PC-9 (cell line): ENCODE results near the gene RIMS4. TPM values are rescaled to one million over a fixed set of nuclear protein-coding genes. Genes with fewer than 3 reads are reported as not detected.

Source experiments
- BruUV-seq: library from RNA; stranded (reverse); fragments of 400-500 nt; replicated peaks from 2 replicates; lab custom pipeline; 2021; lab: Mats Ljungman, UMichigan
- CTCF ChIA-PET: fragments of 300-600 bp; sonication (Branson Sonifier 250); formaldehyde crosslinking; loops from one replicate; lab custom pipeline; 2022; ENCODE audit warnings: antibody characterized with exemption; lab: Charles Lee
- POLR2A ChIA-PET: fragments of 300-600 bp; sonication (Branson Sonifier 250); formaldehyde crosslinking; loops from one replicate; lab custom pipeline; 2022; ENCODE audit warnings: antibody characterized with exemption; ENCODE audit not compliant: unreplicated experiment; lab: Charles Lee
- DNase-seq, 2 experiments: peaks; one replicate each; pipeline versions ENCODE4 v3.0.0 to v3.0.0-alpha.2; 2015 to 2022; ENCODE audit warnings: mixed read lengths in 1 of 2
- H2AFZ ChIP-seq: fragments of 200-600 bp; sonication (generic); 2 replicates; pipeline ENCODE4 v1.8.1; 2017; ENCODE audit warnings: antibody characterized with exemption
- H3F3A ChIP-seq: fragments of 200-600 bp; sonication (generic); 2 replicates; pipeline ENCODE4 v1.8.1; 2017; ENCODE audit warnings: antibody characterized with exemption, mild to moderate bottlenecking, low read depth; ENCODE audit not compliant: insufficient read depth
- H3K27ac ChIP-seq: fragments of 200-600 bp; sonication (generic); 2 replicates; pipeline ENCODE4 v1.6.1; 2016; ENCODE audit warnings: mixed run types
- H3K27me3 ChIP-seq: fragments of 200-600 bp; sonication (generic); 2 replicates; pipeline ENCODE4 v1.6.1; 2016; ENCODE audit warnings: low read depth, mixed run types; ENCODE audit not compliant: insufficient read depth
- H3K36me3 ChIP-seq: fragments of 200-600 bp; sonication (generic); 2 replicates; pipeline ENCODE4 v1.6.1; 2016; ENCODE audit warnings: low read depth, mixed run types
- H3K4me1 ChIP-seq: fragments of 200-600 bp; sonication (generic); replicated peaks from 2 replicates; pipeline ENCODE4 v1.6.1; 2016; ENCODE audit warnings: mixed run types; ENCODE audit not compliant: insufficient read depth
- H3K4me2 ChIP-seq: fragments of 200-600 bp; sonication (generic); 2 replicates; pipeline ENCODE4 v1.6.1; 2017; ENCODE audit warnings: mixed run types
- H3K4me3 ChIP-seq: fragments of 200-600 bp; sonication (generic); 2 replicates; pipeline ENCODE4 v1.6.1; 2016; ENCODE audit warnings: mixed run types
- H3K79me2 ChIP-seq: fragments of 200-600 bp; sonication (generic); 2 replicates; pipeline ENCODE4 v1.6.1; 2017; ENCODE audit warnings: low read depth, mixed run types
- H3K9me2 ChIP-seq: fragments of 200-600 bp; sonication (generic); 2 replicates; pipeline ENCODE4 v1.8.1; 2017; ENCODE audit warnings: mild to moderate bottlenecking; ENCODE audit not compliant: insufficient read depth
- H3K9me3 ChIP-seq: fragments of 200-600 bp; sonication (generic); 2 replicates; pipeline ENCODE4 v1.8.1; 2016; ENCODE audit warnings: low read depth; ENCODE audit not compliant: insufficient read depth
- H4K20me1 ChIP-seq: fragments of 200-600 bp; sonication (generic); 2 replicates; pipeline ENCODE4 v1.8.1; 2017; ENCODE audit not compliant: insufficient read depth
- CTCF ChIP-seq: fragments of 200-600 bp; sonication (generic); conservative IDR thresholded peaks from 2 replicates; pipeline ENCODE4 v1.6.1; 2017; ENCODE audit warnings: mixed run types, antibody characterized with exemption, mild to moderate bottlenecking, moderate library complexity
- EZH2 ChIP-seq: fragments of 200-600 bp; sonication (generic); IDR thresholded peaks from 2 replicates; pipeline ENCODE4 v1.8.0; 2017; ENCODE audit warnings: antibody characterized with exemption, low read depth
- intact Hi-C: fragments of 100-400 bp; cut with micrococcal nuclease; formaldehyde crosslinking; loops from one replicate; pipeline ENCODE4 v1.10.0; 2022; ENCODE audit not compliant: unreplicated experiment
- total RNA-seq: library from RNA; stranded (reverse); gene quantifications from 2 replicates; pipeline ENCODE4 v1.2.3, GENCODE V29; 2021

Gene RIMS4
- total RNA-seq, 1 experiment from 2014 or later = 0.13 TPM

DNA sequence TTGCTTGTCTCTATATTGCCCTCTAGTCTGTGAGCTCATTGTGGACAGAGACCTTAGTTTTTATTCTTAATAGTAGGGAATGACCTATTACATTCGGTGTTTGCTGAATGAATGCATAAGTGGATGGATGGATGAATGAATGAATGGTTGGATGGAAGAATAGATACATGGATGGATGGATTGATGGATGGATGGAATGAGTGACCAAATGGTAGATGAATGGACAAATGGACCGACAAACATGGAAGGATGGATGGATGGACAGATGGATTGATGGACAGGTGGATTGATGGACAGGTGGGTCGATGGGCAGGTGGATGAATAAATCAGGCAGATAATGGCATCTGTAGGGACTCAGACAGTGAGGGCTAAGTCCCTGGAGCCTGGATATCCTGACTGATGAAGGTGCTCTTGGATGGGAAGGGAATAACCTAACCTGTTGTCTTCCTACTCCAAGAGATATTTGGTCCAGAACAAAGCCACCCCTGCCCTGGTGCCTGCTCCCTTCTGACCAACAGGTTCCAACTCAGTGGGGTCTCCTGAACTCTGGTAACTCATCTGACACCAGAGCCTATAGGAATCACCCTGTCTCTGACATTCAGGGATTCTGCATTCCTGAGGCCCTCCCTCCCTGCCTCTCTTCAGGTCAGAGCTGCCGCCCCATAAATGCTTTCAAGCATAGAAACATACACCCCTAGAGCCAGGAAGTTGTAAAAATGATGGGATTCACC lies 104.8 kb downstream of the RIMS4 start:
- Histone ChIP-seq H3K27ac (no peak overlapping the region), H3K9me2 (no peaks in the 10 kb centered on the region), H3K4me2 (no peak overlapping the region), H3K27me3 (no peaks in the 10 kb centered on the region), H3K9me3 (no peaks in the 10 kb centered on the region), H3K36me3 (no peaks in the 10 kb centered on the region), H3K4me3 (no peak overlapping the region), H3F3A (no peaks in the 10 kb centered on the region), H2AFZ (no peak overlapping the region), H4K20me1 (no peaks in the 10 kb centered on the region), H3K79me2 (no peaks in the 10 kb centered on the region), H3K4me1 (peaks cover 9% of the 10 kb centered on the region)
- TF ChIP-seq CTCF (no peak), EZH2 (no peak)
- POLR2A ChIA-PET = interaction anchor here (0.6 kb wide), 2 partner anchors 298 to 954 kb away, joined by 3 to 19 read pairs; no protein-coding TSS in a partner anchor
- DNase-seq = no peak
- CTCF ChIA-PET = no interaction called here
- no TSS peak for BruUV-seq
- intact Hi-C loops = no loop called here

- no peaks in the 10 kb centered on the region for H3F3A ChIP-seq
- H3K36me3 ChIP-seq = no peaks in the 10 kb centered on the region
- H3K9me3 ChIP-seq = no peaks in the 10 kb centered on the region
- no peaks in the 10 kb centered on the region for H3K9me2 ChIP-seq
- H3K4me1 ChIP-seq = peaks cover 9% of the 10 kb centered on the region
- no TSS peak for BruUV-seq
- no peaks in the 10 kb centered on the region for H3K79me2 ChIP-seq
- intact Hi-C loops = no loop called here
- no peak overlapping the region for H3K4me2 ChIP-seq
- ChIA-PET POLR2A (interaction anchor here (0.6 kb wide), 2 partner anchors 297 to 953 kb away, joined by 3 to 19 read pairs; no protein-coding TSS in a partner anchor), CTCF (no interaction called here)
- H3K27ac ChIP-seq = no peak overlapping the region
- no peak overlapping the region for H2AFZ ChIP-seq
- TF ChIP-seq EZH2 (no peak), CTCF (no peak)
- no peaks in the 10 kb centered on the region for H4K20me1 ChIP-seq
- H3K27me3 ChIP-seq = no peaks in the 10 kb centered on the region
- no peak overlapping the region for H3K4me3 ChIP-seq
- DNase-seq = no peak
Measured at GRCh38 chr20:44704551-44704971, 105.8 kb downstream of the RIMS4 start.

GRCh38 chr20:44703956-44704488 lies 106.3 kb downstream of the RIMS4 start:
- H2AFZ ChIP-seq = no peak overlapping the region
- H3K79me2 ChIP-seq = no peaks in the 10 kb centered on the region

More at GRCh38 chr20:44703956-44704488, 106.3 kb downstream of the RIMS4 start:
- H3K4me3 ChIP-seq = no peak overlapping the region
- no peaks in the 10 kb centered on the region for H3K36me3 ChIP-seq
- no peak overlapping the region for H3K27ac ChIP-seq
- H3K4me1 ChIP-seq = peaks cover 9% of the 10 kb centered on the region
- TF ChIP-seq CTCF (no peak), EZH2 (no peak)
- H3K9me2 ChIP-seq = no peaks in the 10 kb centered on the region
- no peaks in the 10 kb centered on the region for H3F3A ChIP-seq
- H4K20me1 ChIP-seq = no peaks in the 10 kb centered on the region
- intact Hi-C loops = no loop called here
- H3K27me3 ChIP-seq = no peaks in the 10 kb centered on the region
- ChIA-PET CTCF (no interaction called here), POLR2A (no interaction called here)
- DNase-seq = no peak
- no peak overlapping the region for H3K4me2 ChIP-seq
- no TSS peak for BruUV-seq
- no peaks in the 10 kb centered on the region for H3K9me3 ChIP-seq
